DOHH2 (cell line): ENCODE measurements around the gene GARNL3.

Experiments
- EZH2phosphoT487 ChIP-seq: fragments of 200-600 bp; sonication (generic); IDR thresholded peaks from 2 replicates; pipeline ENCODE4 v1.6.1; 2017; ENCODE audit warnings: borderline replicate concordance, mild to moderate bottlenecking, antibody characterized with exemption, low read length, moderate library complexity, mixed read lengths
- TF ChIP-seq, protein P1 (sequence below): fragments of 200-600 bp; sonication (generic); IDR thresholded peaks from one replicate; pipeline ENCODE4 v1.5.1; 2014; ENCODE audit warnings: antibody characterized with exemption, mild to moderate bottlenecking, low read depth, low read length; ENCODE audit not compliant: poor library complexity, severe bottlenecking

DNA sequence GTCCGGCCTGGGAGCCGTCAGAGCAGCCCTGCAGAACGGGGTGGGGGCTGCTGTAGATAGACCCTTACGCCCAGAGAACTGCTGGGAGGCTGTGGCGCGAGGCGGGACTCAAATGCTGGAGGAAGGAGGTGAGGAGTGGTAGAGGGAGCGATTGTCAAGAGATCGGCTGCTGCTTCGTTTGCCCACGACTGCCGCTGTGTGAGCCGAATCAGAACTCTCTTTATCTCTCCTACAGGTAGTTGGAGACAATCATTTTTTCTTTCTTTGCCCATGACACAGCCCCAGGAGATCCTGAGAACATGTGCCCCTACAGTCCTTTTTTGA, 160.1 kb downstream of the GARNL3 start:
- TF ChIP-seq, protein P1, sequence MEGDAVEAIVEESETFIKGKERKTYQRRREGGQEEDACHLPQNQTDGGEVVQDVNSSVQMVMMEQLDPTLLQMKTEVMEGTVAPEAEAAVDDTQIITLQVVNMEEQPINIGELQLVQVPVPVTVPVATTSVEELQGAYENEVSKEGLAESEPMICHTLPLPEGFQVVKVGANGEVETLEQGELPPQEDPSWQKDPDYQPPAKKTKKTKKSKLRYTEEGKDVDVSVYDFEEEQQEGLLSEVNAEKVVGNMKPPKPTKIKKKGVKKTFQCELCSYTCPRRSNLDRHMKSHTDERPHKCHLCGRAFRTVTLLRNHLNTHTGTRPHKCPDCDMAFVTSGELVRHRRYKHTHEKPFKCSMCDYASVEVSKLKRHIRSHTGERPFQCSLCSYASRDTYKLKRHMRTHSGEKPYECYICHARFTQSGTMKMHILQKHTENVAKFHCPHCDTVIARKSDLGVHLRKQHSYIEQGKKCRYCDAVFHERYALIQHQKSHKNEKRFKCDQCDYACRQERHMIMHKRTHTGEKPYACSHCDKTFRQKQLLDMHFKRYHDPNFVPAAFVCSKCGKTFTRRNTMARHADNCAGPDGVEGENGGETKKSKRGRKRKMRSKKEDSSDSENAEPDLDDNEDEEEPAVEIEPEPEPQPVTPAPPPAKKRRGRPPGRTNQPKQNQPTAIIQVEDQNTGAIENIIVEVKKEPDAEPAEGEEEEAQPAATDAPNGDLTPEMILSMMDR: peak; percentile 11
- TF ChIP-seq EZH2phosphoT487: no peak
